Nucleus accumbens (tissue), 56 donors: ENCODE results near the gene COIL.

Source experiments
- DNase-seq, 56 donors: peaks; one replicate each; lab custom pipeline; 2025; lab: John Stamatoyannopoulos, UW

The COIL gene

GRCh38 chr17:56912105-56912999 lies 48.5 kb downstream of the COIL start:
- no peak for DNase-seq

- no peak for DNase-seq
Measured at GRCh38 chr17:56910509-56911235, 50.2 kb downstream of the COIL start.

DNA sequence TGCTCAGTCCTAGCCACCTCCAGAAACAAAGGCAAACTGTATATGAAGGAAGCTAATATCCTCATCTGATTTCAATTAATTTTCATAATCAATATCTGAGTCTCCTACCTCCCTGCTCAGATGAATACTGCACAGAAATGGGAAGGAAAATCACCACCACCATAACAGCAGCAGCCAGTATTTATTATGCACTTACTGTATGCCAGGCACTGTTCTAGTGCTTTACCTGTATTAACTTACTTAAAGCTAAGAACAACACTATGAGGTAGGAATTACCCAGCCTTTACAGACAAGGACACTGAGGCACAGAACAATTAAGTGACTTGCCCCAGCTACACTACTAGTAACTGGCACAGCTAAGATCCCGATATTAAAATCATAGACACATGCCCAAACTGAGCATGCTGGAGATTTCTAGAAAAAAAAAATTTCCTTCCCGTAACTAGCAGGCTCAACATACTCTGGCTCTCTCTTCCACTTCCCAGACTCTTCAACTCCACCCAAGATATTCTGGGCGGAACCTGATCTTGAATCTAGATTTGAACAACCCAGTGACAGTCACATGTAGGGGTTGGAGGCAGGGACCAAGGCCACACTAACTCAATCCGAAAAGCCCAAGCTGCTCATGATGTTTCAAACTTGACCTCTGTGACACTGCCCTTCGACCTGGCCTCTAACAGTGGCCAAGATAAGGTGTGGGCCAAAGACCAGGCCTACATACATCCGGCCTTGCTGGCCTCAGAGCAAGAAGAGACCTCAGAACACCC lies 50.9 kb downstream of the COIL start:
- DNase-seq, result no peak

- peak in 3 of 56 donors; percentile 5 to 36 (median 13) for DNase-seq
Measured at GRCh38 chr17:56908001-56908542, 52.8 kb downstream of the COIL start.

GRCh38 chr17:56903560-56903959 lies 57.3 kb downstream of the COIL start:
- DNase-seq, result no peak

- DNase-seq, result no peak
Measured at GRCh38 chr17:56902348-56902747, 58.5 kb downstream of the COIL start.

- DNase-seq, result no peak
Measured at GRCh38 chr17:56899403-56899802, 61.4 kb downstream of the COIL start.

DNA sequence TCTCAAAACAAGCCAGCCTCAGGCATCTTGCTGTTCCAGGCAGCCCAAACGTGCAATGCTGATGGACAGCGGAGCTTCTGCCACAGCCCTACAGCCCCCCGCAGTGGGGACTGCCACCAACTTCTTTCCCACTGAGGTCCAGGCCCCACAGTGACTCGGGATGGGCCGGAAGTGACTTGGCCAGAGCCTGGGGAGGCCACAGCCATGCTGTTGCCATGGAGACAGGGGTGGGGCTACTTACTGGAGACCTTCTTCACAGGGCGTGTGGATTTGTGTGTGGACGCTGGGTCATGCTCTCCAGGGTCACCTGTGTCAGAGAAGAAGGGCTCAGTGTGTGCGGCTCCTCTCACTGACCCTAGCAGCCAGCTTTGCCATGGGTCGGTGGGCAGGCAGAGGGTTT lies 62.0 kb downstream of the COIL start:
- no peak for DNase-seq

DNA sequence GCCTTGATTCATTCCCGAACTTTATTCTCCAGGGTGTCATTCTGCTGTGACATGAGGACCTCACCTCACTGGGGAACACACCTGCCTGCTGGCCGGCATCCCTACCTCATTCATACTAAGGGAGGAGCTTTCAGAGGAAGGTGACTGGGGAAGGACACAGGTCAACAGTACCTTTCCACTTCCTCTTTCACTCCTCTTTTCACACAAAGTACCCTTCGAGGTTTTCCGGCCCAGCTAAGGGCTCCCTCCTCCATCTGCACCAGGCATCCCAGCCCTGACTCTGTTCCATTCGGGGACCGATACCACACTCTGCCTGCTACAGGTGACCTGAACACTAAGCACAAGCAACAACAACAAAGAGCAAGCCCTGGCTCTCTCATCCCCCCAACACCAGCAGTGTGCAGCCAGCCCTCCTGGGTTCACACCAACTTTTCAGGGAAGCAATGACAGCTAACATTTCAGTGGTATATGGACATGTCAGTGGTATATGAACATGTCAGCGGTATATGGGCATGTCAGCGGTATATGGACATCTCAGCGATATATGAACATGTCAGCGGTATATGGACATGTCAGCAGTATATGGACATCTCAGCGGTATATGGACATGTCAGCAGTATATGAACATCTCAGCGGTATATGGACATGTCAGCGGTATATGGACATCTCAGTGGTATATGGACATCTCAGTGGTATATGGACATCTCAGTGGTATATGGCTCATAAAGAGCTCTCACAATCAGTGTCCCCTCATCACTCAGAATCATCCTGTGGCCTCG lies 63.0 kb downstream of the COIL start:
- no peak for DNase-seq

DNA sequence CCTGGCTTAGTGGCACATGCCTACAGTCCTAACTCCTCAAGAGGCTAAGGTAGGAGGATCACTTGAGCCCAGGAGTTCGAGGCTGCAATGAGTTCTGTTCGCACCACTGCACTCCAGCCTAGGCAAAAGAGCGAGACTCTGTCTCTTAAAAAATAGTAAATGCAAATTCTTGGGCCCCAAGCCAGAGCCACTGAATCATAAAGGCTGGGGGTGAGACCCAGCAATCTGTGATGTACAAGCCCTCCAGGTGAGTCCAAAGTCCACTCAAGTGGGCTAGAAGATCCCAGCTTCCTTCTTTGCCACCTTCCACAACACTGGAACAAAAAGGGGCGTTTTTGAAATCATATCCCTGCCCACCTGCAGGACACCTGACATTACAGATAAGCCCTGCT lies 63.9 kb downstream of the COIL start:
- DNase-seq, result no peak

GRCh38 chr17:56896217-56896967 lies 64.5 kb downstream of the COIL start:
- no peak for DNase-seq

- DNase-seq, result no peak
Measured at GRCh38 chr17:56894859-56895455, 65.9 kb downstream of the COIL start.

- no peak for DNase-seq
Measured at GRCh38 chr17:56893503-56893902, 67.3 kb downstream of the COIL start.

DNA sequence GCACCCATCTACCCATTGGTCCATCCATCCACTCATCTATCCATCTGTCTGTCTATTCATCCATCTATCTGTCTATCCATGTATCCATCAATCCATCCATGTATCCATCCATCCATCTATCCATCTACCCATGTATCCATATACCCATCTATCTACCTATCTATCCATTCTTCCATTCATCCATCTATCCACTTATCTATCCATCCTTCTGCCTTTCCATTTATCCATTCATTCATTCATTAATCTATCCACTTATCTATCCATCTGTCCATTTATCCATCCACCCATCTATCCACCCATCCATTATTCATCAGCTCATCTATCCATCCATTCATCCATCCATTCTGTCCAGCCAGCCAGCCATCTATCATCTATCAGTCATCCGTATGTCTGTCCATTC lies 68.5 kb downstream of the COIL start:
- DNase-seq, result no peak

DNA sequence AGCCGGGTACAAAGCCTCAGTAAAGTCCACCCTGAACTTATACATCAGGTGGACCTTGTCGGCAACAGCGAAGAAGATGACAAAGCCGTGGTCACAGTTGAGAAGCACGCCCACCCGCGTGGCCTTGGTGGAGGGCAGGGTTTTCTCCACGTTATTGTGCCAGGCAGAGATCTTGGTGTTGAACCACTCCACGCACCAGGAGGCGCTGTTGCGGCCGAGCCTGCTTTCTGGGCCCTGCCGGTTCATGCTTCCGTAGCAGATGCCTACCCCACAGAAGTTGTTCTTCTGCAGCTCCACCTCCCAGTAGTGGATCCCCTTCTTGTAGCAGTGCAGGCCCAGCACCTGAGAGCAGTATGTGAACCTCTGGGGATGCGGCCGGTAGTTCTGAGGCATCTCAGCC lies 69.1 kb downstream of the COIL start:
- DNase-seq, result no peak

DNA sequence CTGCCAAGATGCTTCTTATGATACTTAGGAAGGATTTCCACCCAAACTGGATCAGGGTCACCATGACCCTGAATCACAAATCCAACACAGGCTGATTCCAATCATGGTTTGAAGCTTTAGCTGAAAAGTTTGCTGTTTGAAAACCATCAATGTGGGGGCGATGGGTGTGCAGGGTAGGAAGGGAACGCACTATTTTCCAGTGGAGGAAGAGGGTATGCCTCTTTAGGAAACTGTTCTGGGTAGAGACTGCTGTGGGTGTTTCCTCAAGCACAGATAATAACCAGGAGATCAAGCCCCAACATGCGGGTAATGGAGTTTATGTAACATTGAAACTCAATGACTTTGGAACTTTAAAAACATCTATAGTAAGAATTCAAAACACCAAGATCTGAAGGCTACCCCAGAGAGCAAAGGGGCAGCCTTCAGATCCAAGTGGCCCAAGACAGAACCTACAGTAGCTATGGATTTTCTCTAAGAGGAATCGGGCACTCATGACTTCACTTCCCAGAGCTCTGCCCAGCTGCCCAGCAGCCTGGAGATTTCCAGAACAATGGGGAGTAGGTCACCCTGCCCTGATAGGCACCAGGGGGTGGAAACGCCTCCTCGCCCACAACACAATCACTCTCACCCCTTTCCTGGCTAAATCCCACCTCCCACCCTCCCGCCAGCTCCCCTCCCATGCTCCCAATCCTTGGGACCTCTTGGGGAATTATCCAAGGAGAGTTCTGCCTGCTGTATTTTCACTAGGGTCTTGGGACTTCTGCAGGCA lies 69.8 kb downstream of the COIL start:
- peak in 3 of 56 donors; percentile 2 to 5 (median 4) for DNase-seq

- no peak for DNase-seq
Measured at GRCh38 chr17:56890390-56890789, 70.5 kb downstream of the COIL start.
